Choroid plexus epithelial cell (primary cell): Measurements from ENCODE around the gene FSTL1.

ENCODE experiments used
- DNase-seq: peaks from one replicate; pipeline ENCODE4 v3.0.0-alpha.2; 2010; ENCODE audit warnings: low read depth
- H3K4me3 ChIP-seq: 2 replicates; pipeline ENCODE4 v1.5.1; 2011; ENCODE audit warnings: low read depth, mild to moderate bottlenecking, control low read depth, low read length, moderate library complexity
- TF ChIP-seq, protein P1 (sequence below): conservative IDR thresholded peaks from 2 replicates; pipeline ENCODE4 v1.5.1; 2011; ENCODE audit warnings: low read depth, mild to moderate bottlenecking, control low read depth, inconsistent platforms, low read length, moderate library complexity

FSTL1 gene

GRCh38 chr3:120437559-120437958, 13.2 kb downstream of the FSTL1 start:
- DNase-seq: no peak
- TF ChIP-seq, protein P1, sequence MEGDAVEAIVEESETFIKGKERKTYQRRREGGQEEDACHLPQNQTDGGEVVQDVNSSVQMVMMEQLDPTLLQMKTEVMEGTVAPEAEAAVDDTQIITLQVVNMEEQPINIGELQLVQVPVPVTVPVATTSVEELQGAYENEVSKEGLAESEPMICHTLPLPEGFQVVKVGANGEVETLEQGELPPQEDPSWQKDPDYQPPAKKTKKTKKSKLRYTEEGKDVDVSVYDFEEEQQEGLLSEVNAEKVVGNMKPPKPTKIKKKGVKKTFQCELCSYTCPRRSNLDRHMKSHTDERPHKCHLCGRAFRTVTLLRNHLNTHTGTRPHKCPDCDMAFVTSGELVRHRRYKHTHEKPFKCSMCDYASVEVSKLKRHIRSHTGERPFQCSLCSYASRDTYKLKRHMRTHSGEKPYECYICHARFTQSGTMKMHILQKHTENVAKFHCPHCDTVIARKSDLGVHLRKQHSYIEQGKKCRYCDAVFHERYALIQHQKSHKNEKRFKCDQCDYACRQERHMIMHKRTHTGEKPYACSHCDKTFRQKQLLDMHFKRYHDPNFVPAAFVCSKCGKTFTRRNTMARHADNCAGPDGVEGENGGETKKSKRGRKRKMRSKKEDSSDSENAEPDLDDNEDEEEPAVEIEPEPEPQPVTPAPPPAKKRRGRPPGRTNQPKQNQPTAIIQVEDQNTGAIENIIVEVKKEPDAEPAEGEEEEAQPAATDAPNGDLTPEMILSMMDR: no peak

DNA sequence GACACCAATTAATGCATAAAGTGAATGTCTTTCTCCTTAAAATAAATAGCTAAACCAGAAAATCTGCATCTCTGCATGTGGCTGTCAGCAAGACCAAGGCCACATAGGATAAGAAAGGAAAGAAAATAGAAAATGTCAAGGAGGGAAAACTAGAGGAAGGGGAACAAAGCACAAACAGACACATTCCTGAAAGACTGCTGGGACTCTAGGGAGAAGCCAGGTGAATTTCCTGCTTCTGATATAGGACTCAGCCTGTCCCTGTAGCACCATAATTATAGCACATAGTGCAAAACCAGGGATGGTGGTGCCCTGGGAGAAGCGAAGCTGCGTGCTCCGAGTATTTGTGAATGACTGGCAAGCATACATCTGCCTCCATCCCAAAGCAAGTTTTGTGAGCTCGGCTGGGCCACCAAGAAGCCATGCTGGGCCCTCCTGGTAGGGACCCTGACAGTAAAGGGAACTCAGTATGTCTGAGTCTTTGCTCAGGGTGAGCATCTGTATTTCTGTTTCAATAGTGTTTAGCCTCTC, 14.2 kb downstream of the FSTL1 start:
- H3K4me3 ChIP-seq: no peak overlapping the region
- no peak for DNase-seq
- TF ChIP-seq, protein P1: no peak

More at GRCh38 chr3:120437559-120437958, 13.2 kb downstream of the FSTL1 start:
- no peak overlapping the region for H3K4me3 ChIP-seq

DNA sequence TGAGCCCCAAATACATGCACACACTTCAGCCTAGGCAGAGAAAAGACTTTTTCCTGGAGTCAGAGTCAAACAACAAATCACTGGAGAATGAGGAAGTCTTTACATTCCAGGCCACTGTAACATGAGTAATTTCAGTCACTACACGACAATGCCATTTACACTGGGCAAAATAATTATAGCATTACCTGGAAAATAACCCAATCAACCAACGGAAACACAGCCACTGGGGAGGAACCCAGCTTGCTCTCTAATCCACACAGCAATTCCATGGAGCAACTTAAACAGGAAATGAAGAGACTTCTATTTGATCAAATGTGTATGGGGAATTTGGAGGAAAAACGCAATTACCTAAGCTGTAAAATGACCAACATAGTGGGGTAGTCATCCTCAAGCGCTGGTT, 15.2 kb downstream of the FSTL1 start:
- TF ChIP-seq, protein P1: no peak
- DNase-seq: peak; percentile 48

DNA sequence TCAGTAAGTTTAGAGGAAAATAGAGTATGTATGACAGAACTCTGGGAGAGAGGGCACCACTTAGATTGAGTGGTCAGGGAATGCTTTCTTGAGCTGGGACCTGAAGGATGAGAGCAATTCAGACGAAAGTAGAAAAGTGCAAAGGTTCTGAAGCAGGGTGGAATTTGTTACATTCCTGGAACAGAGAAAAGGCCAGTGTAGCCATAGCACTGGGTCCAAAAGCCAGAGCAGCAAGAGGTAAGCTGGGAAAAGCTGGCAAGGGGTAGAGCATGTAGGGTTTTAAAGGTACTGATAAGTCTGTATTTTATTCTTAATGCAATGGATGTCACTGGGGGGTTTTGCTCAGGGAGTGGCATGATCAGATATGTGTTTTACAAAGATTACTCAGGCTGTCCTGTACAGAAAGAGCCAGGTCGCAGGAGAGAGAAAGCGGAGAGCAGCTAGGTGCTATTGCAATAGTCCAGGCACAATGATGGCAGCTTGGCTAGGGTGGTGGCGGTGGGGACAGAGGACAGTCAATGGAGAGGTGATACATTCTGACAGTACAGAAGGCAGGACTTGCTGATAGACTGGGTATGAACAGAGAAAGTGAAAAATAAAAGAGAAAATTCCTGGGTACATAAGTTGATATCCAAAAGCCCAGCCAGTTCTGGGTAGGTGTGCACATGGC, 17.0 kb downstream of the FSTL1 start:
- no peak overlapping the region for H3K4me3 ChIP-seq
- DNase-seq: no peak
- TF ChIP-seq, protein P1: no peak

More for the DNA sequence above, 15.2 kb downstream of the FSTL1 start:
- no peak overlapping the region for H3K4me3 ChIP-seq

- no peak overlapping the region for H3K4me3 ChIP-seq
- DNase-seq: peak; percentile 97
- TF ChIP-seq, protein P1: no peak
Observed at GRCh38 chr3:120432150-120432860, 18.5 kb downstream of the FSTL1 start.

- DNase-seq: peak; percentile 53
- no peak overlapping the region for H3K4me3 ChIP-seq
- TF ChIP-seq, protein P1: no peak
Observed at GRCh38 chr3:120429921-120430361, 20.9 kb downstream of the FSTL1 start.
